Neuronal stem cell (in vitro differentiated cells): ENCODE measurements around the gene HTR2A.

Experiments
- DNase-seq: peaks from one replicate; pipeline ENCODE4 v3.0.0-alpha.2; 2013; ENCODE audit warnings: low spot score
- H2AFZ ChIP-seq: one replicate; pipeline ENCODE4 v1.6.1; 2013; ENCODE audit warnings: mild to moderate bottlenecking, low read length, inconsistent platforms
- H2AK5ac ChIP-seq: 2 replicates; pipeline ENCODE4 v1.6.1; 2013; ENCODE audit warnings: low read depth, mild to moderate bottlenecking, inconsistent platforms, low read length, moderate library complexity, mixed read lengths
- H2BK120ac ChIP-seq: 2 replicates; pipeline ENCODE4 v1.6.1; 2013; ENCODE audit warnings: low read depth, mild to moderate bottlenecking, inconsistent platforms, low read length, moderate library complexity, mixed read lengths
- H2BK12ac ChIP-seq: one replicate; pipeline ENCODE4 v1.6.1; 2013; ENCODE audit warnings: low read length, inconsistent platforms
- H2BK15ac ChIP-seq: 2 replicates; pipeline ENCODE4 v1.6.1; 2013; ENCODE audit warnings: mild to moderate bottlenecking, low read length, inconsistent platforms, mixed read lengths
- H2BK5ac ChIP-seq: one replicate; pipeline ENCODE4 v1.6.1; 2013; ENCODE audit warnings: inconsistent platforms, mild to moderate bottlenecking, low read length, moderate library complexity
- H3K14ac ChIP-seq: one replicate; pipeline ENCODE4 v1.6.1; 2013; ENCODE audit warnings: low read length, inconsistent platforms
- H3K18ac ChIP-seq: 2 replicates; pipeline ENCODE4 v1.6.1; 2013; ENCODE audit warnings: low read length, inconsistent platforms
- H3K23ac ChIP-seq: 2 replicates; pipeline ENCODE4 v1.6.1; 2013; ENCODE audit warnings: low read depth, mild to moderate bottlenecking, mixed read lengths, low read length, inconsistent platforms; ENCODE audit not compliant: poor library complexity
- H3K27ac ChIP-seq: replicated peaks from 3 replicates; pipeline ENCODE4 v1.5.1; 2013; ENCODE audit warnings: low read length, inconsistent platforms
- H3K27me3 ChIP-seq, 3 experiments: 2 replicates each; pipeline ENCODE4 v1.6.1; 2013; ENCODE audit warnings: low read length in 3 of 3, mild to moderate bottlenecking in 2 of 3, inconsistent platforms in 1 of 3, low read depth in 1 of 3, mixed read lengths in 1 of 3, moderate library complexity in 1 of 3; ENCODE audit not compliant: control insufficient read depth in 3 of 3, insufficient read depth in 3 of 3
- H3K36me3 ChIP-seq, 2 donors: replicated peaks in 1 of 2; 2 replicates each; pipeline ENCODE4 v1.6.1; 2013; ENCODE audit warnings: low read length in 2 of 2; ENCODE audit not compliant: control insufficient read depth in 2 of 2, insufficient read depth in 2 of 2
- H3K4ac ChIP-seq: 2 replicates; pipeline ENCODE4 v1.6.1; 2013; ENCODE audit warnings: inconsistent platforms, mild to moderate bottlenecking, low read length, moderate library complexity
- H3K4me1 ChIP-seq, 2 donors: 1 replicate in 1 of 2; 2 replicates in 1 of 2; pipeline ENCODE4 v1.6.1; 2013; ENCODE audit warnings: low read length in 2 of 2, low read depth in 1 of 2; ENCODE audit not compliant: control insufficient read depth in 2 of 2, insufficient read depth in 1 of 2
- H3K4me2 ChIP-seq: one replicate; pipeline ENCODE4 v1.6.1; 2013; ENCODE audit warnings: mild to moderate bottlenecking, low read length, inconsistent platforms; ENCODE audit not compliant: insufficient read depth, poor library complexity, severe bottlenecking
- H3K4me3 ChIP-seq, 2 donors: 2 replicates each; pipeline ENCODE4 v1.5.1; 2013; ENCODE audit warnings: low read length in 2 of 2, mild to moderate bottlenecking in 2 of 2, inconsistent platforms in 1 of 2, moderate library complexity in 1 of 2
- H3K79me1 ChIP-seq: one replicate; pipeline ENCODE4 v1.6.1; 2013; ENCODE audit warnings: low read depth, mild to moderate bottlenecking, inconsistent platforms, low read length, moderate library complexity
- H3K9ac ChIP-seq: one replicate; pipeline ENCODE4 v1.6.1; 2013; ENCODE audit warnings: mild to moderate bottlenecking, low read depth, low read length, inconsistent platforms; ENCODE audit not compliant: poor library complexity
- H3K9me3 ChIP-seq, 2 donors: replicated peaks in 1 of 2; 2 replicates each; pipeline versions ENCODE3 to v1.6.1; 2013; ENCODE audit warnings: low read length in 2 of 2, mild to moderate bottlenecking in 2 of 2, inconsistent platforms in 1 of 2, low read depth in 1 of 2, mixed read lengths in 1 of 2, moderate library complexity in 1 of 2; ENCODE audit not compliant: control insufficient read depth in 2 of 2, insufficient read depth in 1 of 2
- H4K8ac ChIP-seq: one replicate; pipeline ENCODE4 v1.6.1; 2013; ENCODE audit warnings: low read depth, mild to moderate bottlenecking, inconsistent platforms, low read length, moderate library complexity
- H4K91ac ChIP-seq: one replicate; pipeline ENCODE4 v1.6.1; 2013; ENCODE audit warnings: low read length, low read depth, mild to moderate bottlenecking, inconsistent platforms; ENCODE audit not compliant: poor library complexity
- WGBS, 2 donors: extraction: QIAGEN DNeasy Blood & Tissue Kit; methylation state at CpG; one replicate each; pipeline ENCODE4 v1.1.7; 2013; ENCODE audit warnings: missing lambda C conversion rate in 2 of 2, mixed read lengths in 1 of 2; ENCODE audit not compliant: insufficient read length in 2 of 2, insufficient replicate concordance in 1 of 2; ENCODE audit errors: extremely low coverage in 2 of 2; 5-methylcytosine and 5-hydroxymethylcytosine counted together

HTR2A gene

DNA sequence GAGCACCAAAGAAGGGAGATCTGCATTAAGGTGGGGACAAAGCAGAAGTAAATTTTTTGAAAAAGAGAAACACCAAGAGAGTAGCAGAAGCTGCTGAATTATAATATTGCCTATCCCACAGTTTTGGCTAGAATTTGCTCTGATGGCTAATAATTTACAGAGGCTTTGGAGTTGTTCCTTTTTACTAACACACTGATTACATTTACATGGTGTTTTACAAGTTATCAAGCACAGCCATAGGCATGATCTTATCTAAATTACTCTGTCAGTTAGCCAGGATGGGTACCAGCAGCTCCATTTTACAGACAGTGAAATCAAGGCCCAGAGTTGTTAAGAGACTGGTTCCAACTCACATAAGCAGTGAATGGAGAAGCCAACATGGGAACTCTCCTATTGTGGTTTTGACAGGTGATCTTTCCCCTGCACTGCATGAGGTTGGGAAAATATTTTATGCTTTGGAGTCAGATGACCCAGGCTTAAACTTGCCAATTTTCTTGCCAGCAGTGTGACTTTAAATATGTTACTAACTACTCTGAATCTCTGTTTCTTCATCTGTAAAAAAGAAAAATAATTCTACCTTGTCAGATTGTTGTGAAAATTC, 66.3 kb downstream of the HTR2A start:
- no peaks in the 10 kb centered on the region for H3K9me3 ChIP-seq
- no peak overlapping the region for H3K4me3 ChIP-seq
- no peak for DNase-seq
- no peak overlapping the region for H2BK15ac ChIP-seq
- H3K18ac ChIP-seq, result no peak overlapping the region
- no peak overlapping the region for H2BK12ac ChIP-seq
- no peak overlapping the region for H4K8ac ChIP-seq
- no peak overlapping the region for H2BK120ac ChIP-seq
- H3K79me1 ChIP-seq, result no peaks in the 10 kb centered on the region
- no peak overlapping the region for H4K91ac ChIP-seq
- no peaks in the 10 kb centered on the region for H3K27me3 ChIP-seq
- H3K23ac ChIP-seq, result no peak overlapping the region
- no peak overlapping the region for H3K9ac ChIP-seq
- no peak overlapping the region for H2AFZ ChIP-seq
- no peak overlapping the region for H3K27ac ChIP-seq
- H2BK5ac ChIP-seq, result no peak overlapping the region
- no peak overlapping the region for H2AK5ac ChIP-seq
- H3K36me3 ChIP-seq, result no peaks in the 10 kb centered on the region
- H3K4me2 ChIP-seq, result no peak overlapping the region
- no peak overlapping the region for H3K4ac ChIP-seq
- peaks cover 0 to 2% of the 10 kb centered on the region in 2 donors for H3K4me1 ChIP-seq
- no peak overlapping the region for H3K14ac ChIP-seq

DNA sequence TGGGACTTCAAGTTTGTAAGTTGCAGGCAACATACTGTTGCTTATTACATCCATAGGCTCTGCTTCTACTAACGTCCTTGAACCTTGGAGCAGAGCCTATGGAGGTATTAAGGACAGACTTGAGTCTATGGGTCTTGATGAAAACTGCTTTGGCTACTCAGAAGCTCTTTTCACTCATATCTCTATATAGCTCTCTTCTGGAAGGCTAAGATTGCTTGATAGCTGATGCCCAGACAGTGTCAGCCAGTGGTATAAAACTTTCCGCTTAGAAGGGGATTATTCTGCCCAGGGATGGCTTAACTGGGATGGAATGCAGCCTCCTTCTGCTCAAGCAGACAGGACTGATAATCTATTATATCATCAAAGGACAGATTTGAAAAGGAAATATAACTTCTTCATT, 74.3 kb downstream of the HTR2A start:
- H4K91ac ChIP-seq, result no peak overlapping the region
- H3K9ac ChIP-seq, result no peak overlapping the region
- H3K79me1 ChIP-seq, result no peaks in the 10 kb centered on the region
- no peak overlapping the region for H2BK120ac ChIP-seq
- no peak overlapping the region for H2BK12ac ChIP-seq
- H3K27me3 ChIP-seq, result peaks cover 0 to 5% (median 0%) of the 10 kb centered on the region in 3 experiments
- H3K4ac ChIP-seq, result no peak overlapping the region
- H3K14ac ChIP-seq, result no peak overlapping the region
- no peak overlapping the region for H2AK5ac ChIP-seq
- no CpG with 5 or more reads among the region's 2 CpGs for WGBS, 2 donors
- H2AFZ ChIP-seq, result no peak overlapping the region
- H3K4me3 ChIP-seq, result no peak overlapping the region
- no peak overlapping the region for H3K18ac ChIP-seq
- no peaks in the 10 kb centered on the region for H3K4me1 ChIP-seq
- H3K23ac ChIP-seq, result no peak overlapping the region
- no peaks in the 10 kb centered on the region for H3K9me3 ChIP-seq
- H2BK5ac ChIP-seq, result no peak overlapping the region
- H2BK15ac ChIP-seq, result no peak overlapping the region
- no peak overlapping the region for H3K27ac ChIP-seq
- DNase-seq, result no peak
- H4K8ac ChIP-seq, result no peak overlapping the region
- H3K4me2 ChIP-seq, result no peak overlapping the region
- no peaks in the 10 kb centered on the region for H3K36me3 ChIP-seq

- WGBS, 2 donors, result no CpG with 5 or more reads among the region's 13 CpGs
- Histone ChIP-seq H3K27ac (no peak overlapping the region), H3K4me3 (no peak overlapping the region)
Observed at GRCh38 chr13:46817838-46818476, 78.9 kb downstream of the HTR2A start.

GRCh38 chr13:46817095-46817494, 79.8 kb downstream of the HTR2A start:
- Histone ChIP-seq H2BK12ac (no peak overlapping the region), H2BK15ac (no peak overlapping the region), H3K27me3 (no peaks in the 10 kb centered on the region), H3K4me1 (peaks cover 0 to 4% of the 10 kb centered on the region in 2 donors), H3K4me3 (no peak overlapping the region), H2BK120ac (no peak overlapping the region), H3K18ac (no peak overlapping the region), H4K8ac (no peak overlapping the region), H3K79me1 (no peaks in the 10 kb centered on the region), H3K9me3 (no peaks in the 10 kb centered on the region), H3K27ac (no peak overlapping the region), H3K36me3 (no peaks in the 10 kb centered on the region), H4K91ac (no peak overlapping the region), H2AFZ (peak overlapping the region; percentile 72), H3K4ac (no peak overlapping the region), H3K14ac (no peak overlapping the region), H3K4me2 (no peak overlapping the region), H2BK5ac (no peak overlapping the region), H3K23ac (no peak overlapping the region), H2AK5ac (no peak overlapping the region), H3K9ac (no peak overlapping the region)
- no CpG with 5 or more reads among the region's 1 CpG for WGBS, 2 donors
- DNase-seq, result no peak

More at GRCh38 chr13:46817838-46818476, 78.9 kb downstream of the HTR2A start:
- Histone ChIP-seq H2AK5ac (peak overlapping the region; percentile 74), H2BK120ac (no peak overlapping the region), H4K91ac (no peak overlapping the region), H3K36me3 (no peaks in the 10 kb centered on the region), H3K27me3 (peaks cover 0 to 1% (median 0%) of the 10 kb centered on the region in 3 experiments), H3K14ac (no peak overlapping the region), H3K9ac (no peak overlapping the region), H4K8ac (peak overlapping the region; percentile 23), H3K18ac (peak overlapping the region; percentile 75), H3K4ac (peak overlapping the region; percentile 38), H2BK5ac (no peak overlapping the region), H3K4me2 (no peak overlapping the region), H2BK12ac (no peak overlapping the region), H3K79me1 (no peaks in the 10 kb centered on the region), H3K4me1 (peaks cover 0 to 4% of the 10 kb centered on the region in 2 donors), H3K23ac (peak overlapping the region; percentile 13), H2AFZ (peak overlapping the region; percentile 72), H2BK15ac (no peak overlapping the region), H3K9me3 (no peaks in the 10 kb centered on the region)
- no peak for DNase-seq
